ENCODE results near the gene SLCO3A1. TPM values are rescaled to one million over a fixed set of nuclear protein-coding genes. Genes with fewer than 3 reads are reported as not detected.

The SLCO3A1 gene
- total RNA-seq, 1 experiment from 2014 or later = 1.7 TPM

DNA sequence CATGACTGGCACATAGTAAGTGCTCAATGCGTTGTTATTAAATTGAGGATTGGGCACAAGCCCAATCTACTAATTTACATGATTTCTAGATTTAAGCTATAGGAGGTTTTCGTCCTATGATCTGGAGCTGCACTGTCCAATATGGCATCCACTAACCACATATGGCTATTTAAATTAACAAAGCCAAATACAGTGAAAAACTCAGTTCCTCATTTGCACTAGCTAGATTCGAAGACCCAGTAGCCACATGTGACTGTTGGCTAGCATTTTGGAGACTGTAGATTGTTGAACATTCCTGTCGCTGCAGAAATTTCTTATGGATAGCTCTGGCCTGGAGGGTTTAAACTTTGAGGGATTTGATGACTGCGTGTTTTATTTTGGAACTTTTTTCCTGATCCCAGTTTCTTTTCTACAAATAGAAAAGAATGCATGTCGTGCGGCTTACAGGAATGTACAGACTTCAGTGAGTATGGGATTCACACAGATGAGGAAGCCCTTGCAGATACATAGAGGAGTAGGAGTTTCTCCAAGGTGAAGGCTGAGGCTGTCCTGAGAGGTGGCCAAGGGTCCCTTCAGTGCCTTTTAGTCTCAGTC lies 82.8 kb downstream of the SLCO3A1 start:
- no peak for DNase-seq (ENCODE audit: extremely low read depth, low read depth)

DNA sequence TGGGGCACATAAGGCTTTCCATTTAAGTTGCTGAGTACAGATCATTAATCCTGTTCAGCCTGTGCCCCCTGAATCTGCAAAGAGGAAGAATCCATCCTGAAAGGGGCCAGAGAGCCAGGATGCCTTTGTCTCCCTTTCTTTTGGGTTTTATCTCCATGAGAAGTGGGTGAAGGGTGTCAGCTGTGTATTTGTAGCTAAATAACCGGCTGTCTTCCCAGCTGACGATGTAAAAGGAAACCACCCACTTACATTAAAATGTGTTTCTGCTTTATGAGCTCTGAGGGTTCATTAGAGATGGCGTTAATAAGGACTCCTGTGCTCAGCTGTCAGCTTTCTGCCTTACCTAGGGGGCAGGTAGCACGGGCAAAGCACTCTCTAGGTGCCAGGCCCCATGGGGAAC lies 83.4 kb downstream of the SLCO3A1 start:
- no peak for DNase-seq (ENCODE audit: extremely low read depth, low read depth)

GRCh38 chr15:91938136-91938535 lies 84.6 kb downstream of the SLCO3A1 start:
- no peak for DNase-seq (ENCODE audit: extremely low read depth, low read depth)

- DNase-seq (ENCODE audit: extremely low read depth, low read depth) = no peak
These were observed 85.9 kb downstream of the SLCO3A1 start for GRCh38 chr15:91939403-91939831.

DNA sequence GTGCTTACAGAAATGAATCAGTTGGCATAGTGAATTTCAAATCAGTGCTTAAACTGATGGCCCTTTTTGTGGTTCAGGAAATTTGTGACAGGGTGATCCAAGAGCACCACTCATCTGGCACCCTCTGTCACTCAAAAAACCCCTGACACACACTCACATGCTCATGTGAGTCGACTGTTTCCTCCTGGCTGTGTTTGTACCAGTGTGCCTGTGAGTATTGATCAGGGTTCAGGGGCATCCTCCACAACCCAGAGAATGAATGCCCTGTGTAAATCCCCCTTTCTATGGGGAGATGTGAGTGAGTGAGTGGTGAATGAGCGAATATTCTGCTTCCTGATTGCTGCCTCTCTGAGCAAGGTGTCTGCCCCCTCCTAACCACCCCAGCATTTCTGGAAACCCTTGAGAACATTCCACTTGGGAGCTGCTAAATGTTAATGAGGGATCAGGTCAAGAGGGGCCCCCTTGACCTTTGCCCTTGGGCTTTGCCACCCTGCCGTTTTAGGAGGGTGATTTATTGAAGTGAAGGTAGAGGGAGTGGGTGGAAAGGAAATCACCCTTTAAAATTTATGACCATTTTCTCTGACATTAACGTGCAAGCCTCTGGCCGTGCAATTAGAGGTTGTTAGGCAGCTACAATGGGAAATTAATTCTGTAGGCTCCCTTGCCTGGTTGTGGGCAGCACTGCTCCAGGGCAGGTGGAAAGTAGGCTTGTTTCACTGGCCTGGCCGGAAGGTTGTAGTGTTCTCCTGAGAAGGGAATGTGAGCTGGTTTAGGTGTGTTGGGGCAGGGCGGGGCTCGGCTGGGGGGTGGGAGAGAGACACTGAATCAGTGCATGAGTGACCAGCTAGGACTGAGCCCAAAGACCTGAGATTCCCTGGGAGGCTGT lies 87.2 kb downstream of the SLCO3A1 start:
- no peak for DNase-seq (ENCODE audit: extremely low read depth, low read depth)

DNA sequence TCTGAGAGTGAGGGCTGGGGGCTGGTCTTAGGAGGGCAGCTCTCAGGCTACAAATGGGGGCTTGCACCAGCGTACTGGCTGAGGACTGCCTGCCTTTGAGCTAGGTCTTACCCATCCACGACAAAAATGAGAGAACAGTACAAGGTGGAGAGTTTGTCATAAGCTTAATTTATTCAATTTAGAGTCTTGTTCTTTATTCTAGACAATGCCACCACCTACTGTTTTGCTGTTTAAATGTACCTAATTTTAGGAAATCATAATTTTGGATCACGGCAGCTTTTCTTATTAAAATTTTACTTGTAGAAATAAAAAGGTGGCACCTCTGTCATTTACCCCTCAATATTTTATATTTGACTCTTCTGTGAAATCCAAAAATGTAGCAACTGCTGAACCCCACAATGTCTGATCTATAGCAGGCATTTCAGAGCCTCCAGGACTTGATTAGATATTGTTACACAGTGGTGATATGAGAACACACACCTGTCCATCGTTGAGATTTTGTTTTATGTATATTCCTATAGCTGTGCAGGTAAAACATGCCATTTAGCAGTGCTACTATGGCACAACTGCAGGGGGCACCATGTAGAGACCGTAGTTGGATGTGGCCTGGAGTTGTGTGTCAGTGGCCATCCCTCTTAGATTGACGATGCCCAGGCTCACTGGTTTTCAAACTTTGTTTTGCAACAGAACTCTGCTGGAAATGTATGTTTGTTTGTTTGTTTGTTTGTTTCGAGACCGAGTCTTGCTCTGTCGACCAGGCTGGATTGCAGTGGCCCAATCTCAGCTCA lies 88.6 kb downstream of the SLCO3A1 start:
- no peak for DNase-seq (ENCODE audit: extremely low read depth, low read depth)

DNA sequence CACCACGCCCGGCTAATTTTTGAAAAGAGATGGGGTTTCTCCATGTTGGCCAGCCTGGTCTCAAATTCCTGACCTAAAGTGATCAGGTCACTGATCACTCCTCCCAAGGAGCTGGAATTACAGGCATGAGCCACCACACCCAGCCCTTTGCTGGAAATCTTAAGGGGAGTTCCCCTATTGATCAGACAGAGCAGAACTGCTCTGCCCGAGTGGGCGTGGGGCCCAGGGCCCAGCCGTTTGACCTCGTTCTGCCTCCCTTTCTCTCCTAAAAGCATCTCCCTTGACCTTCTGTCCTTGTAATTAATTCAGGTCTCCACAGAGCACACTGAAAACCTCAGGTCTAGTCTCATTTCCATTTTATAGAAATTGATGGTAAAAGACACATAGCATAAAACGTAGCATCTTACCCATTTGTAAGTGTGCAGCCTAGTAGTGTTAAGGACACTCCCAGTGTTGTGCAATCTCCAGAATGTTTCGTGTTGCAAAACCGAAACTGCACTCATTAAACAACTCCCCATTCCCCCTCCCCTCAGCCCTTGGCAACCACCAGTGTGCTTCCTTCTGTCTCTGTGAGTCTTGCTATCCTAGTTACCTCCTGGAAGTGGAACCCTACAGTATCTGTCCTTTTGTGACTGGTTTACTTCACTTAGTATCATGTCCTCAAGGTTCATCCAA lies 89.3 kb downstream of the SLCO3A1 start:
- DNase-seq (ENCODE audit: extremely low read depth, low read depth) = peak; percentile 43

DNA sequence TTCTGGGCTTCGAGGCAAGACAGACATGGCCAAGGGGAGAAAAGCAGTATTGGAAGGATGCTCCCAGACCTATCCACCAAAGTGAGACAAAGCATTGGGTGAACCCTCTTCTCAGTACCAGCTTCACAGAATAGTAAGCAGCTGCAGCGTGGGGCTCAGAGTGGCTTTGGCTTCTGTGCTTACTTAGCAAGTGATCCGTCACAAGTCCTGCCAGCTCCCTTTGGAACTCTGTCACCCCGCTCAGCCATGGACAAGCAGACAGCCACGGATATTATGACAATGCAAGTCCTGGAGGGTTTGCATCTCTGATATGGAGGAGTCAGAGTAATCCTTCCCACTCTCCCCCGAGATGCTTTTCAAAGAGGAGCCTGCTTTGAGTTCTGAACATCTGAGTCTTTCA lies 90.8 kb downstream of the SLCO3A1 start:
- DNase-seq (ENCODE audit: extremely low read depth, low read depth) = no peak

DNA sequence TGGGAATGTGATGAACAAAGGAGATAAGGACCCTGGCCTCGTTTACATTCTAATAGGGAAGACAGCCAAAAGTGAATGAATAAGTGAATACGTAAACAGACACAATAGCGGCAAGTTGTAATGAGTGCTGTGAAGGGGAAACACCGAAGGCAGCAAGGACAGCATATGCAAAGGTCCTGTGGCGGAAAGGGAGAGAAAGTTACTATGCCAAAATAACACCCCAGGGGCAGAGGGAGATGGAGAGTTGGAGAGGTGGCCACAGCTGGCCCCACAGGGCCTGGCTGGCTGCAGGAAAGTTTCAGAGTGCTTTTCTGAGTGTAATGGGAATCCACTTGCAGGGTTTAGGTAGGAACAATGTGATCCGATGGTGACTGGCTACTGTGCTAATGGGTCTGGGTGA lies 91.9 kb downstream of the SLCO3A1 start:
- DNase-seq (ENCODE audit: extremely low read depth, low read depth) = no peak

DNA sequence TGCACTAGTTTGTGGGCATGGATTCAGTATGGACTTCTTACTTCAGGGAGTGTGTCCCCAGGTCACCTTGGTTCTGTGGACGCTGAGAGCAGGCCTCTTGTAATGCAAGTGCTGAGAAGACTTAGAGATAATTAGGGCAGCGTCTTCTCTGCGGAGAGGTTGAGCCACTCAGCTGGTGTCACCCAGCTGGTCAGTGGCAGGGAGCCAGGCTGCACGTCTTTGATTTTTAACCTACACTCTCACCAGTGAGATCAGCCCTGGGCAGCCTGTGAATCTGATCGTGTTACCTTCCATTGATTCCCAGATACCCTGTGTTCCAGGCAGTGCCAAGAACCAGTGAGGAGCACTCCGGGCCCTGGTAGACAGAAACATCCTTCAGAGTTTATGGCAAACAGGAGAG lies 92.6 kb downstream of the SLCO3A1 start:
- no peak for DNase-seq (ENCODE audit: extremely low read depth, low read depth)

DNA sequence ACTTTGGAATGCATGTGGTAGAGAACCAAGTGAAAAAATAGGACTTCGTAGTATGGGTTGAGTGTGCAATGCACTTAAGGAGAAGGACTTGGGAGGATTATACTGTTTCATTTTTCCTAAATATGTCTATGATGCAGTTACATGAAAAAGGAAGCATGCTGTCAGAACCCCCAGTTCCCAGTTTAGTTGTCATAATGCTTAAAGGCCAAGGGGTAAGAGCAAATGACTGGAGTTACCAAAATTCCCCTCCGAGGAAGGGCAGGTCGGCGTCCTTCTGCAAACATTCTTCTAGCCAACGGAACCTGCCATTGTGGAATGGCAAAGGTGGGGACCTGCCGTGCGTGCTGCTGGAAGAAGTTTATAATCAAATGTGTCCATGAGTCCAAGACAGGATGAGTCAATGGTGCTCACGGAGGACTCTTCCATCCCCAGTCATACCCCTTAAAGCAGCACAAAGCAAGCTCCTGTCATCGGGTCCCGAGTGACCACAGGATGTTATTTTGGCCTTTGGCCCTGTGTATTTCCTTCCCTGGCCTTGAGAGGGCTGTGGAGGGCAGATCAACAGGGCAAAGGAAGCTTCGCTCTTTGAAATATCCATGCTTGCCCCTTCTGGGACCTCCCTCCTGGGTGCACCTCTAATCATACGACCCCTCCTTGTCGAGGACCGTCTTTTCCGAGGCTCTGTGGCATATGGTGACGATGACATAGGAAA lies 93.2 kb downstream of the SLCO3A1 start:
- no peak for DNase-seq (ENCODE audit: extremely low read depth, low read depth)

DNA sequence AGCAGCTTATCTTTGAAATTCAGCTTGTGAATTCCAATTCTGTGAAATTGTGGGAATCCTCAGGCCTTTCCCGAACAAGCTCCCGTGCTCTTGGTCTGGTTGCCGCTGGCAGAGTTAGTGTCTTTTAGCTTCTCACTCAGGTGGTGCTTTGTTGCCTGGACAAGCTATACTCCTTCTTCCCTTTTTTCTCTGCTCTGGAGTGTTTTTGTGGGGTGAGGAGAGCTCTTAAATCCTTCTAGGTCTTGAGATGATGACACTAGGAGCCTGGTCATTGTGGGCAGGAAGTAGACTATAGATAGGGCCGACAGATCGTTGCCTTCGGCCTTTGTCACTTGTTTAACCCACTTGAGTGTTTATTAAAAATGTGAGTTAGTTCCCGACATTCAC lies 93.8 kb downstream of the SLCO3A1 start:
- DNase-seq (ENCODE audit: extremely low read depth, low read depth) = no peak

GRCh38 chr15:91947683-91948608 lies 94.4 kb downstream of the SLCO3A1 start:
- DNase-seq (ENCODE audit: extremely low read depth, low read depth) = no peak

DNA sequence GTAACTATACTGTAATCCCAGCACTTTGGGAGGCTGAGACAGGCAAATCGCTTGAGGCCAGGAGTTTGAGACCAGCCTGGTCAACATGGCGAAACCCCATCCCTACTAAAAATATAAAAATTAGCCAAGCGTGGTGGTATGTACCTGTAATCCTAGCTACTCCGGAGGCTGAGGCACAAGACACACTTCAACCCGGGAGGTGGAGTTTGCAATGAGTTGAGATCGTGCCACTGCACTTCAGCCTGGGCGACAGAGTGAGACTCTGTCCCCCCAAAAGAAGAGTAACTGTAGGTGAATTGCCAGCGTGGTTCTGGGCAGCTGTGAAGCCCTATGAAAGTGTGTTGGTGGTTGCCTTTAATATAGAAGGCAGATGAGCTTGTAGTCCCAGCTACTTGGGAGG lies 95.9 kb downstream of the SLCO3A1 start:
- DNase-seq (ENCODE audit: extremely low read depth, low read depth) = no peak

GRCh38 chr15:91950054-91950453 lies 96.5 kb downstream of the SLCO3A1 start:
- no peak for DNase-seq (ENCODE audit: extremely low read depth, low read depth)

DNA sequence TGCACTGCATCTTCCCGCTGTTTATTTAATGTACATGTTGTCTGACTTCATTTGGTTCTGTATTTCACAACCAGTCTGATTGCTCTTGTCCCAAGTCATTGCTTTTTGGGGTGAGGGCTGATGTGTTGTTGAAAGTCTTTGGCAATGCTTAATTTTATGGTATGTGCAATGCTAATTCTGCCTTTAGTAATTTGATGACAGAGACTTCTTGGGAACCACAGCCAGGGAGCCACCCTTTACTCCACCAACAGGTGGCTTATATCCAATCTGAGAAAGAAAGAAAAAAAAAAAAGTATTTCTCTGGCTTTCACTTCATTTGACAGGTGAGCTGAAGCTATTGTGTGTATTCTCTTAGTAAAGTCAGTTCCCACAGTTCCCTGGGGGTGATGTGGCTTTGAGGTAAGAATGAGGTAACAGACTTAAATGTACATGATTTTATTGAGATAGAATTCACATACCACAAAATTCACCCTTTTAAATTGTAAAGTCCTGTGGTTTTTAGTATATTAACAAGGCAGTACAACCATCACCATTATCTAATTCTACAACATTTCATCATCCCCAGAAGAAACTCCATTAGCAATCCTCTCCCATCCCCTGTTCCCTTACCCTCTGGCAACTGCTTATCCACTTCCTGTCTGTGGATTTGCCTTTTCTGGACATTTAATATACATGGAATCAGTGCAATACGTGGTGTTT lies 97.3 kb downstream of the SLCO3A1 start:
- DNase-seq (ENCODE audit: extremely low read depth, low read depth) = no peak

DNA sequence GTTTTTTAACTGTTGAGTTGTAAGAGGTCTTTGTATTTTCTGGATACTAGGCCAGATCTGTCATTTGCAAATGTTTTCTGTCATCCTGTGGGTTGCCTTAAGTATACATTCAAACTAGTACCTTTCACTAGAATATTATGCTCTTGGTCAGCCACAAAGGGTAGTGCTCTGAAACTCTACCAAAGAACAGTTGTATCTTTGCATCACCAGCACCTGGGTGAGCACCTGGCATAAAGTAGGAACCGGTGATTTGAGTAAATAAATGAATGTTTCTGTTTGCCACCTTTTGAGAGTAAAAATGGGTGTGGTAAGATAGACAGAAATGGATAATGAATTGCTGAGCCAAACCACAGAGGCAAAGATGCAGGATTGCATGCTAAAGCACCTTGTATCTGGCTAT lies 98.7 kb downstream of the SLCO3A1 start:
- no peak for DNase-seq (ENCODE audit: extremely low read depth, low read depth)

DNA sequence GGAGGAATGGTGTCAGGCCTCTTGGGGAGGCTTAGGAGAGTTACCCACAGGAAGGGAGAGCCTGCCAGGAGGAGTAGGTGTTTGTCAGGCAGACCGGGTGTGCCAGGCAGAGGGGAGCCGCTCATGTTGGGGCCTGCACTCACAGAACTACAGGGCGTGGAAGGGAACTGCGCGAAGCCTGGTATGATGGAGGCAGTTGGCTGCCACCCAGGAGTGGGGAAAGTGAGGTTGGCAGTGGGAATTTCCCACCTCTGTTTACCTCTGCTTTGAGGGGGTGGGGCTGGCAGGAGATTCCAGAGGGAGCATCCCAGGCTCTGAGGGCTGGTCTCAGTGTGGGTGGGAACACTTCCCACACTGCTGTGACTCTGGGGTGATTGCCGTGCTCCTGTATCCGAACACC lies 99.9 kb downstream of the SLCO3A1 start:
- DNase-seq (ENCODE audit: extremely low read depth, low read depth) = no peak

DNA sequence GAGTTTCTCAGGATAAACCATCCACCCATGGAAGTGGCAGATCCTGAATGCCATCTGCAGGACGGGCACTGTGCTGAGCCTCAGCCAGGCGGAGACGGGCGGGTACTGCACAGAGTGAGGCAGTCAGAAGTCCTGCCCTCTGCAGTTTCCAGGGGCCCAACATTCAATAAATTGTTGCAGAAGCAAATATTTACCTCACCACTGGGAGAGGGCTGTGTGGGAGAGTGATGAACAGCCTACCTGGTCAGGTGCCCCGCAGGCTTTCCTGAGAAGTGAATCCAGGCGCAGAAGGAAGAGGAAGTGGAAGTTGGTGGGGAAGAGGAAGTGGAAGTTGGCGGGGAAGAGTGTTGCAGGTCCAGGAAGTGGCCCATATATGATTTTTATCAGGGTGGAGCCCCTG lies 100.8 kb downstream of the SLCO3A1 start:
- DNase-seq (ENCODE audit: extremely low read depth, low read depth) = no peak

Measured in NCI-H460 (cell line).